SKM-1 (cell line): ENCODE measurements around the gene SPAG16.

Experiments used
- DNase-seq: peaks from one replicate; lab custom pipeline; 2025; ENCODE audit not compliant: unreplicated experiment; lab: John Stamatoyannopoulos, UW

The SPAG16 gene

GRCh38 chr2:214451516-214452275 lies 1167.4 kb downstream of the SPAG16 start:
- DNase-seq: no peak
